HAP-1 (cell line): Measurements from ENCODE around the gene TACR1.
A peak's percentile ranks its signal among the peaks of the same experiment; 100 is the strongest.
"Not testable (repeated sequence)": the region's sequence is repeated elsewhere in the genome, so short reads cannot be mapped to it uniquely, and the experiment has no call there.

Source experiments
- DNase-seq, 2 experiments: peaks; one replicate each; pipeline ENCODE4 v3.0.0-alpha.2; 2016 to 2020; ENCODE audit warnings: low spot score in 2 of 2
- H3K27me3 ChIP-seq: fragments of 250-450 bp; sonication (Bioruptor Pico); 2 replicates; pipeline ENCODE4 v1.5.1; 2020; ENCODE audit warnings: low read depth, mild to moderate bottlenecking, moderate library complexity
- H3K36me3 ChIP-seq: fragments of 250-450 bp; sonication (Bioruptor Pico); replicated peaks from 2 replicates; pipeline ENCODE4 v1.5.1; 2020; ENCODE audit warnings: mild to moderate bottlenecking
- H3K4me1 ChIP-seq: fragments of 250-450 bp; sonication (Bioruptor Pico); 2 replicates; pipeline ENCODE4 v1.5.1; 2020; ENCODE audit warnings: mild to moderate bottlenecking
- H3K4me3 ChIP-seq: fragments of 250-450 bp; sonication (Bioruptor Pico); 2 replicates; pipeline ENCODE4 v1.5.1; 2020; ENCODE audit warnings: mild to moderate bottlenecking, moderate library complexity
- H3K9me3 ChIP-seq: fragments of 250-450 bp; sonication (Bioruptor Pico); 2 replicates; pipeline ENCODE4 v1.5.1; 2020; ENCODE audit warnings: mild to moderate bottlenecking, moderate library complexity
- in situ Hi-C: fragments of 300-500 bp; cut with MboI; formaldehyde crosslinking; loops from 3 replicates; pipeline ENCODE4 v1.14.3; 2020; ENCODE audit warnings: low sequenced_read_pairs, inconsistent platforms, mixed read lengths

The TACR1 gene

GRCh38 chr2:75180476-75180875 lies 18.8 kb downstream of the TACR1 start:
- peaks cover 4% of the 10 kb centered on the region; the same call in 1 of the 2 replicates for H3K27me3 ChIP-seq
- in situ Hi-C loops, result loop anchor here (25.0 kb wide), 1 partner anchor 432 kb away; no protein-coding TSS in a partner anchor

GRCh38 chr2:75177427-75177826 lies 21.9 kb downstream of the TACR1 start:
- Histone ChIP-seq H3K36me3 (no peaks in the 10 kb centered on the region), H3K4me1 (peaks cover 6% of the 10 kb centered on the region), H3K4me3 (no peak overlapping the region), H3K9me3 (no peaks in the 10 kb centered on the region), H3K27me3 (no peaks in the 10 kb centered on the region)
- DNase-seq, result no peak
- in situ Hi-C loops, result loop anchor here (25.0 kb wide), 1 partner anchor 435 kb away; no protein-coding TSS in a partner anchor

More at GRCh38 chr2:75180476-75180875, 18.8 kb downstream of the TACR1 start:
- no peaks in the 10 kb centered on the region for H3K4me1 ChIP-seq
- H3K36me3 ChIP-seq, result no peaks in the 10 kb centered on the region
- DNase-seq, result no peak
- no peak overlapping the region for H3K4me3 ChIP-seq
- H3K9me3 ChIP-seq, result no peaks in the 10 kb centered on the region

- Histone ChIP-seq H3K36me3 (no peaks in the 10 kb centered on the region), H3K27me3 (no peaks in the 10 kb centered on the region), H3K9me3 (no peaks in the 10 kb centered on the region), H3K4me1 (peaks cover 13% of the 10 kb centered on the region), H3K4me3 (no peak overlapping the region)
- in situ Hi-C loops, result loop anchor here (25.0 kb wide), 1 partner anchor 437 kb away; no protein-coding TSS in a partner anchor
- no peak for DNase-seq
These were observed 23.9 kb downstream of the TACR1 start for GRCh38 chr2:75175456-75175855.

GRCh38 chr2:75174981-75175380 lies 24.3 kb downstream of the TACR1 start:
- H3K9me3 ChIP-seq, result no peaks in the 10 kb centered on the region
- DNase-seq, result no peak
- H3K4me1 ChIP-seq, result peaks cover 13% of the 10 kb centered on the region
- no peaks in the 10 kb centered on the region for H3K36me3 ChIP-seq
- no peak overlapping the region for H3K4me3 ChIP-seq
- in situ Hi-C loops, result loop anchor here (25.0 kb wide), 1 partner anchor 437 kb away; no protein-coding TSS in a partner anchor
- no peaks in the 10 kb centered on the region for H3K27me3 ChIP-seq

- in situ Hi-C loops, result no loop called here
- peaks cover 13% of the 10 kb centered on the region for H3K4me1 ChIP-seq
- no peaks in the 10 kb centered on the region for H3K36me3 ChIP-seq
- no peaks in the 10 kb centered on the region for H3K9me3 ChIP-seq
- DNase-seq, result peak in 1 of 2 experiments; percentile 7
- no peaks in the 10 kb centered on the region for H3K27me3 ChIP-seq
- H3K4me3 ChIP-seq, result no peak overlapping the region
These were observed 24.8 kb downstream of the TACR1 start for GRCh38 chr2:75174519-75174918.

GRCh38 chr2:75173740-75174139 lies 25.6 kb downstream of the TACR1 start:
- in situ Hi-C loops, result no loop called here
- Histone ChIP-seq H3K4me1 (peaks cover 13% of the 10 kb centered on the region), H3K36me3 (no peaks in the 10 kb centered on the region), H3K27me3 (no peaks in the 10 kb centered on the region), H3K9me3 (no peaks in the 10 kb centered on the region), H3K4me3 (no peak overlapping the region)
- no peak for DNase-seq

- H3K4me3 ChIP-seq, DNase-seq, H3K36me3 ChIP-seq, in situ Hi-C loops, H3K27me3 ChIP-seq, H3K9me3 ChIP-seq: not testable (repeated sequence)
- H3K4me1 ChIP-seq, result peaks cover 13% of the 10 kb centered on the region
These were observed 27.9 kb downstream of the TACR1 start for GRCh38 chr2:75171423-75171822.

GRCh38 chr2:75170889-75171288 lies 28.4 kb downstream of the TACR1 start:
- Histone ChIP-seq H3K36me3 (no peaks in the 10 kb centered on the region), H3K4me3 (no peak overlapping the region), H3K4me1 (peaks cover 13% of the 10 kb centered on the region), H3K27me3 (no peaks in the 10 kb centered on the region), H3K9me3 (no peaks in the 10 kb centered on the region)
- DNase-seq, result peak in 1 of 2 experiments; percentile 59
- in situ Hi-C loops, result no loop called here

GRCh38 chr2:75168186-75168585 lies 31.1 kb downstream of the TACR1 start:
- Histone ChIP-seq H3K36me3 (no peaks in the 10 kb centered on the region), H3K27me3 (no peaks in the 10 kb centered on the region), H3K9me3 (no peaks in the 10 kb centered on the region), H3K4me1 (peaks cover 7% of the 10 kb centered on the region), H3K4me3 (no peak overlapping the region)
- no peak for DNase-seq
- in situ Hi-C loops, result no loop called here

GRCh38 chr2:75166491-75166890 lies 32.8 kb downstream of the TACR1 start:
- in situ Hi-C loops, result no loop called here
- Histone ChIP-seq H3K4me1 (peaks cover 6% of the 10 kb centered on the region), H3K9me3 (no peaks in the 10 kb centered on the region), H3K27me3 (no peaks in the 10 kb centered on the region), H3K36me3 (no peaks in the 10 kb centered on the region), H3K4me3 (no peak overlapping the region)
- no peak for DNase-seq

GRCh38 chr2:75162897-75163296 lies 36.4 kb downstream of the TACR1 start:
- no peaks in the 10 kb centered on the region for H3K36me3 ChIP-seq
- H3K4me3 ChIP-seq, result no peak overlapping the region
- H3K4me1 ChIP-seq, result no peaks in the 10 kb centered on the region
- no peaks in the 10 kb centered on the region for H3K9me3 ChIP-seq
- in situ Hi-C loops, result no loop called here
- H3K27me3 ChIP-seq, result no peaks in the 10 kb centered on the region
- no peak for DNase-seq

GRCh38 chr2:75162259-75162658 lies 37.1 kb downstream of the TACR1 start:
- no peak overlapping the region for H3K4me3 ChIP-seq
- in situ Hi-C loops, result no loop called here
- no peaks in the 10 kb centered on the region for H3K4me1 ChIP-seq
- no peaks in the 10 kb centered on the region for H3K27me3 ChIP-seq
- H3K9me3 ChIP-seq, result no peaks in the 10 kb centered on the region
- no peaks in the 10 kb centered on the region for H3K36me3 ChIP-seq
- no peak for DNase-seq

- DNase-seq, result no peak
These were observed 41.9 kb downstream of the TACR1 start for GRCh38 chr2:75157435-75157834.

GRCh38 chr2:75155115-75155514 lies 44.2 kb downstream of the TACR1 start:
- DNase-seq, result no peak
- in situ Hi-C loops, result no loop called here
- Histone ChIP-seq H3K27me3 (no peaks in the 10 kb centered on the region), H3K9me3 (no peaks in the 10 kb centered on the region), H3K4me1 (no peaks in the 10 kb centered on the region), H3K4me3 (no peak overlapping the region), H3K36me3 (no peaks in the 10 kb centered on the region)

More at GRCh38 chr2:75157435-75157834, 41.9 kb downstream of the TACR1 start:
- no peaks in the 10 kb centered on the region for H3K27me3 ChIP-seq
- no peaks in the 10 kb centered on the region for H3K9me3 ChIP-seq
- H3K4me1 ChIP-seq, result no peaks in the 10 kb centered on the region
- in situ Hi-C loops, result no loop called here
- H3K36me3 ChIP-seq, result no peaks in the 10 kb centered on the region
- H3K4me3 ChIP-seq, result no peak overlapping the region

GRCh38 chr2:75153221-75153620 lies 46.1 kb downstream of the TACR1 start:
- Histone ChIP-seq H3K9me3 (no peaks in the 10 kb centered on the region), H3K27me3 (no peaks in the 10 kb centered on the region), H3K4me1 (no peaks in the 10 kb centered on the region), H3K36me3 (no peaks in the 10 kb centered on the region), H3K4me3 (no peak overlapping the region)
- DNase-seq, result no peak
- in situ Hi-C loops, result no loop called here
